GM12878 (cell line): ENCODE measurements around the gene PRKCE. TPM values are rescaled to one million over a fixed set of nuclear protein-coding genes. Genes with fewer than 3 reads are reported as not detected.

ENCODE experiments used
- ATAC-seq: fragments of 200-7000 bp; cut with Tn5 transposase; 3 replicates; pipeline ENCODE4 v1.9.1; 2020; ENCODE audit warnings: mild to moderate bottlenecking, moderate library complexity
- BruUV-seq: library from RNA; stranded (reverse); fragments of 400-500 nt; replicated peaks from 2 replicates; lab custom pipeline; 2021; lab: Mats Ljungman, UMichigan
- CTCF ChIA-PET: fragments of 300-600 bp; sonication (Branson Sonifier 250); formaldehyde crosslinking; extraction: SDS; loops from one replicate; lab custom pipeline; 2021; ENCODE audit warnings: inconsistent platforms; lab: Yijun Ruan, JAX
- POLR2A ChIA-PET: fragments of 350-600 bp; formaldehyde crosslinking; extraction: SDS; loops from one replicate; lab custom pipeline; 2021; ENCODE audit warnings: inconsistent platforms; lab: Charles Lee
- RAD21 ChIA-PET: fragments of 300-600 bp; sonication (Branson Sonifier 250); formaldehyde crosslinking; loops from one replicate; lab custom pipeline; 2023; ENCODE audit warnings: antibody characterized with exemption; ENCODE audit not compliant: unreplicated experiment; lab: Charles Lee
- SMC1A ChIA-PET: fragments of 300-600 bp; sonication (Branson Sonifier 250); formaldehyde crosslinking; loops from one replicate; lab custom pipeline; 2023; ENCODE audit not compliant: unreplicated experiment, uncharacterized antibody; lab: Charles Lee
- DNase-seq: peaks from one replicate; pipeline ENCODE4 v3.0.0-alpha.2; 2011; ENCODE audit warnings: low read depth, low spot score
- FAIRE-seq: peaks from 3 replicates; lab custom pipeline; 2011; peaks lifted over from hg19 to GRCh38; lab: Jason Lieb, UNC
- H2AFZ ChIP-seq: 2 replicates; pipeline ENCODE4 v1.6.0; 2011; ENCODE audit warnings: low read depth, low read length, control low read depth; ENCODE audit not compliant: control insufficient read depth
- H3K27ac ChIP-seq: 2 replicates; pipeline ENCODE4 v1.5.1; 2011; ENCODE audit warnings: control low read depth; ENCODE audit not compliant: control insufficient read depth, insufficient read depth
- H3K27me3 ChIP-seq, 2 experiments: replicated peaks in 1 of 2; 2 replicates each; pipeline versions ENCODE4 v1.6.0 to v1.6.1; 2011; ENCODE audit warnings: low read length in 1 of 2; ENCODE audit not compliant: control insufficient read depth in 2 of 2, insufficient read depth in 2 of 2
- H3K36me3 ChIP-seq, 2 experiments: 2 replicates each; pipeline ENCODE4 v1.5.1; 2011; ENCODE audit warnings: low read length in 1 of 2; ENCODE audit not compliant: control insufficient read depth in 2 of 2, insufficient read depth in 2 of 2
- H3K4me1 ChIP-seq: 2 replicates; pipeline ENCODE4 v1.6.1; 2011; ENCODE audit warnings: mild to moderate bottlenecking, low read length, moderate library complexity, mixed read lengths; ENCODE audit not compliant: control insufficient read depth, insufficient read depth
- H3K4me2 ChIP-seq: 2 replicates; pipeline ENCODE4 v1.6.0; 2011; ENCODE audit warnings: control low read depth; ENCODE audit not compliant: control insufficient read depth, insufficient read depth
- H3K4me3 ChIP-seq: fragments of 200-600 bp; sonication (generic); 2 replicates; pipeline ENCODE4 v1.5.1; 2016
- H3K79me2 ChIP-seq: 2 replicates; pipeline ENCODE4 v1.6.0; 2011; ENCODE audit warnings: low read length; ENCODE audit not compliant: control insufficient read depth, insufficient read depth
- H3K9ac ChIP-seq: 2 replicates; pipeline ENCODE4 v1.8.0; 2011; ENCODE audit warnings: low read length, control low read depth, mixed read lengths; ENCODE audit not compliant: control insufficient read depth, insufficient read depth
- H3K9me3 ChIP-seq: replicated peaks from 3 replicates; pipeline ENCODE4 v1.5.1; 2011; ENCODE audit warnings: mild to moderate bottlenecking, low read length; ENCODE audit not compliant: control insufficient read depth, insufficient read depth
- H4K20me1 ChIP-seq: 2 replicates; pipeline ENCODE4 v1.6.0; 2011; ENCODE audit not compliant: control insufficient read depth, insufficient read depth
- CHD1 ChIP-seq: IDR thresholded peaks from 2 replicates; pipeline ENCODE4 v1.6.1; 2012; ENCODE audit warnings: low read depth, low read length, improper control_type of control experiment
- MXI1 ChIP-seq: fragments of 150-350 bp; IDR thresholded peaks from 2 replicates; pipeline ENCODE4 v1.6.1; 2011; ENCODE audit warnings: low read depth, mild to moderate bottlenecking, inconsistent platforms, low read length, improper control_type of control experiment
- SIX5 ChIP-seq: IDR thresholded peaks from 2 replicates; pipeline ENCODE4 v1.6.1; 2011; ENCODE audit warnings: mild to moderate bottlenecking, low read depth, low read length, moderate library complexity; ENCODE audit not compliant: severe bottlenecking
- TARDBP ChIP-seq: IDR thresholded peaks from 2 replicates; pipeline ENCODE4 v1.6.1; 2016; ENCODE audit warnings: borderline replicate concordance
- TCF7 ChIP-seq: IDR thresholded peaks from 2 replicates; pipeline ENCODE4 v1.6.1; 2014; ENCODE audit warnings: antibody characterized with exemption, borderline replicate concordance
- ZNF24 ChIP-seq: fragments of 450-650 bp; IDR thresholded peaks from 2 replicates; pipeline ENCODE4 v1.6.1; 2017; ENCODE audit warnings: antibody characterized with exemption, mild to moderate bottlenecking
- WGBS: methylation state at CpG from one replicate; pipeline ENCODE4 v1.1.6; 2016; ENCODE audit warnings: low lambda C conversion rate; ENCODE audit not compliant: insufficient replicate concordance, insufficient coverage; ENCODE audit errors: missing lambda C conversion rate; 5-methylcytosine and 5-hydroxymethylcytosine counted together
- in situ Hi-C: fragments of 300-500 bp; cut with MboI; formaldehyde crosslinking; loops from 9 replicates; pipeline ENCODE4 v1.14.3; 2018; ENCODE audit warnings: mixed read lengths
- intact Hi-C: fragments of 100-400 bp; cut with micrococcal nuclease; formaldehyde crosslinking; loops from one replicate; pipeline ENCODE4 v1.14.2; 2022; ENCODE audit not compliant: unreplicated experiment
- polyA plus RNA-seq, 11 experiments: library from polyadenylated mRNA; depleted of rRNA in 4 of 11; unstranded in 6 of 11; stranded (reverse) in 5 of 11; fragments of >200 nt; fragmentation: Nextera tagmentation in 4 of 11; fragmentation: Illumina TruSeq in 1 of 11; extraction: Ambion mirVana in 4 of 11; extraction: Trizol in 1 of 11; gene quantifications; 1 replicate in 1 of 11; 2 replicates in 10 of 11; pipeline versions ENCODE4 v1.2.1 to v1.2.3, GENCODE V29; 2011 to 2016; ENCODE audit warnings: inconsistent platforms in 2 of 11, missing spikeins in 2 of 11, low read depth in 1 of 11
- total RNA-seq, 4 experiments: library from RNA; depleted of rRNA in 3 of 4; stranded (reverse); fragments of >200 nt in 3 of 4; fragmentation: Illumina TruSeq in 1 of 4; extraction: Trizol in 1 of 4; gene quantifications; 2 replicates each; pipeline versions ENCODE4 v1.2.1 to v1.2.3, GENCODE V29; 2013 to 2021
- TF ChIP-seq, protein P1 (sequence below): IDR thresholded peaks from 2 replicates; pipeline ENCODE4 v1.6.1; 2012; ENCODE audit warnings: mild to moderate bottlenecking, low read depth, low read length
- TF ChIP-seq, protein P2 (sequence below): fragments of 450-650 bp; IDR thresholded peaks from 2 replicates; pipeline ENCODE4 v1.6.1; 2017; ENCODE audit warnings: mild to moderate bottlenecking
- TF ChIP-seq, protein P3 (sequence below): fragments of 450-650 bp; IDR thresholded peaks from 2 replicates; pipeline ENCODE4 v1.6.1; 2014; ENCODE audit warnings: mild to moderate bottlenecking
- TF ChIP-seq, protein P4 (sequence below): fragments of 450-650 bp; IDR thresholded peaks from 2 replicates; pipeline ENCODE4 v1.6.1; 2017; ENCODE audit warnings: antibody characterized with exemption, mild to moderate bottlenecking, moderate library complexity
- TF ChIP-seq, protein P5 (sequence below): fragments of 450-650 bp; formaldehyde crosslinking; IDR thresholded peaks from 2 replicates; pipeline ENCODE4 v1.4.0; 2022; ENCODE audit warnings: mild to moderate bottlenecking, moderate library complexity

PRKCE gene
- total and polyA plus RNA-seq, 10 of the 15 experiments (the other 5 are each of a cell fraction or from before 2014, with no cell fraction given), result 2.6 to 28.2 (median 11.3) TPM

DNA sequence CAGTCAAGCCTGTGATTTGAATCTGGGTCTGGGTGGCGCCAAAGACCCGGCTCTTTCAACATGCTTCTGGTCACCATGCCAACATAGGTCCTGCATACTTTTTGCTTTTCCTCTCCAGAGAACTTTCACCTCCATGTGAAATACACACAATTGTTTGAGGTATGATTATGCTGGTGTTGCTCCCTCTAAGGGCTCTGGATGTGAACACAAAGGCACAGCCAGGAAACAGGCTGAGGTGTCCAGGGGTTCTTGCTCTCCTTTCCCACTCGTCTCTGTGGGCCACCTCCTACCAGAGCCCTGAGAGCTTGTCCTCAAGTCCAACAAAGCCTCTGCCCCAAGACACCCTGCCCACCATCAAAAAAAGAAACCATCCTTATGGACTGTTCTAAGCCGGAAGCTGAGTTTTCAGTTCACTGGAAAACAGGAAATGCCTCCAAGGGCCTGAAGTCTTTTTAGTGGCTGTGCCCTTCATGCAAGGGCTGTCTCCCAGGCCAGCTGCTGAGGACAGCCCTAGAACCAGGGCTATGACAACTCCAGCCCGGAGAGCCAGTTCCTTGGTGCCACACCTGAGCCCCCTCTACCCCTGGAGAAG is 545.5 kb downstream of the PRKCE start:
- Histone ChIP-seq H3K4me3 (no peak overlapping the region), H3K9me3 (no peaks in the 10 kb centered on the region; the same call in 2 of the 3 replicates), H2AFZ (no peak overlapping the region), H3K4me2 (no peak overlapping the region), H3K27ac (no peak overlapping the region), H3K4me1 (peaks cover 3% of the 10 kb centered on the region), H3K36me3 (no peaks in the 10 kb centered on the region), H3K79me2 (no peaks in the 10 kb centered on the region), H3K27me3 (no peaks in the 10 kb centered on the region), H3K9ac (no peak overlapping the region), H4K20me1 (no peaks in the 10 kb centered on the region)
- CTCF ChIA-PET, result no interaction called here
- in situ Hi-C loops (no loop called here), intact Hi-C loops (no loop called here)
- FAIRE-seq (no peak), DNase-seq (no peak), ATAC-seq (no peak)
- WGBS, result 50% methylated on average over 5 of the region's 5 CpGs
- POLR2A ChIA-PET, result no interaction called here
- RAD21 ChIA-PET, result no interaction called here
- SMC1A ChIA-PET, result no interaction called here
- no TSS peak for BruUV-seq
- TF ChIP-seq, protein P1, sequence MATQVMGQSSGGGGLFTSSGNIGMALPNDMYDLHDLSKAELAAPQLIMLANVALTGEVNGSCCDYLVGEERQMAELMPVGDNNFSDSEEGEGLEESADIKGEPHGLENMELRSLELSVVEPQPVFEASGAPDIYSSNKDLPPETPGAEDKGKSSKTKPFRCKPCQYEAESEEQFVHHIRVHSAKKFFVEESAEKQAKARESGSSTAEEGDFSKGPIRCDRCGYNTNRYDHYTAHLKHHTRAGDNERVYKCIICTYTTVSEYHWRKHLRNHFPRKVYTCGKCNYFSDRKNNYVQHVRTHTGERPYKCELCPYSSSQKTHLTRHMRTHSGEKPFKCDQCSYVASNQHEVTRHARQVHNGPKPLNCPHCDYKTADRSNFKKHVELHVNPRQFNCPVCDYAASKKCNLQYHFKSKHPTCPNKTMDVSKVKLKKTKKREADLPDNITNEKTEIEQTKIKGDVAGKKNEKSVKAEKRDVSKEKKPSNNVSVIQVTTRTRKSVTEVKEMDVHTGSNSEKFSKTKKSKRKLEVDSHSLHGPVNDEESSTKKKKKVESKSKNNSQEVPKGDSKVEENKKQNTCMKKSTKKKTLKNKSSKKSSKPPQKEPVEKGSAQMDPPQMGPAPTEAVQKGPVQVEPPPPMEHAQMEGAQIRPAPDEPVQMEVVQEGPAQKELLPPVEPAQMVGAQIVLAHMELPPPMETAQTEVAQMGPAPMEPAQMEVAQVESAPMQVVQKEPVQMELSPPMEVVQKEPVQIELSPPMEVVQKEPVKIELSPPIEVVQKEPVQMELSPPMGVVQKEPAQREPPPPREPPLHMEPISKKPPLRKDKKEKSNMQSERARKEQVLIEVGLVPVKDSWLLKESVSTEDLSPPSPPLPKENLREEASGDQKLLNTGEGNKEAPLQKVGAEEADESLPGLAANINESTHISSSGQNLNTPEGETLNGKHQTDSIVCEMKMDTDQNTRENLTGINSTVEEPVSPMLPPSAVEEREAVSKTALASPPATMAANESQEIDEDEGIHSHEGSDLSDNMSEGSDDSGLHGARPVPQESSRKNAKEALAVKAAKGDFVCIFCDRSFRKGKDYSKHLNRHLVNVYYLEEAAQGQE, result no peak
- TF ChIP-seq TCF7 (no peak), TARDBP (no peak), CHD1 (no peak), SIX5 (no peak), MXI1 (no peak), ZNF24 (no peak)
- TF ChIP-seq, protein P2, sequence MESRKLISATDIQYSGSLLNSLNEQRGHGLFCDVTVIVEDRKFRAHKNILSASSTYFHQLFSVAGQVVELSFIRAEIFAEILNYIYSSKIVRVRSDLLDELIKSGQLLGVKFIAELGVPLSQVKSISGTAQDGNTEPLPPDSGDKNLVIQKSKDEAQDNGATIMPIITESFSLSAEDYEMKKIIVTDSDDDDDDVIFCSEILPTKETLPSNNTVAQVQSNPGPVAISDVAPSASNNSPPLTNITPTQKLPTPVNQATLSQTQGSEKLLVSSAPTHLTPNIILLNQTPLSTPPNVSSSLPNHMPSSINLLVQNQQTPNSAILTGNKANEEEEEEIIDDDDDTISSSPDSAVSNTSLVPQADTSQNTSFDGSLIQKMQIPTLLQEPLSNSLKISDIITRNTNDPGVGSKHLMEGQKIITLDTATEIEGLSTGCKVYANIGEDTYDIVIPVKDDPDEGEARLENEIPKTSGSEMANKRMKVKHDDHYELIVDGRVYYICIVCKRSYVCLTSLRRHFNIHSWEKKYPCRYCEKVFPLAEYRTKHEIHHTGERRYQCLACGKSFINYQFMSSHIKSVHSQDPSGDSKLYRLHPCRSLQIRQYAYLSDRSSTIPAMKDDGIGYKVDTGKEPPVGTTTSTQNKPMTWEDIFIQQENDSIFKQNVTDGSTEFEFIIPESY, result no peak
- TF ChIP-seq, protein P3, sequence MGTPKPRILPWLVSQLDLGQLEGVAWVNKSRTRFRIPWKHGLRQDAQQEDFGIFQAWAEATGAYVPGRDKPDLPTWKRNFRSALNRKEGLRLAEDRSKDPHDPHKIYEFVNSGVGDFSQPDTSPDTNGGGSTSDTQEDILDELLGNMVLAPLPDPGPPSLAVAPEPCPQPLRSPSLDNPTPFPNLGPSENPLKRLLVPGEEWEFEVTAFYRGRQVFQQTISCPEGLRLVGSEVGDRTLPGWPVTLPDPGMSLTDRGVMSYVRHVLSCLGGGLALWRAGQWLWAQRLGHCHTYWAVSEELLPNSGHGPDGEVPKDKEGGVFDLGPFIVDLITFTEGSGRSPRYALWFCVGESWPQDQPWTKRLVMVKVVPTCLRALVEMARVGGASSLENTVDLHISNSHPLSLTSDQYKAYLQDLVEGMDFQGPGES, result no peak
- TF ChIP-seq, protein P4, sequence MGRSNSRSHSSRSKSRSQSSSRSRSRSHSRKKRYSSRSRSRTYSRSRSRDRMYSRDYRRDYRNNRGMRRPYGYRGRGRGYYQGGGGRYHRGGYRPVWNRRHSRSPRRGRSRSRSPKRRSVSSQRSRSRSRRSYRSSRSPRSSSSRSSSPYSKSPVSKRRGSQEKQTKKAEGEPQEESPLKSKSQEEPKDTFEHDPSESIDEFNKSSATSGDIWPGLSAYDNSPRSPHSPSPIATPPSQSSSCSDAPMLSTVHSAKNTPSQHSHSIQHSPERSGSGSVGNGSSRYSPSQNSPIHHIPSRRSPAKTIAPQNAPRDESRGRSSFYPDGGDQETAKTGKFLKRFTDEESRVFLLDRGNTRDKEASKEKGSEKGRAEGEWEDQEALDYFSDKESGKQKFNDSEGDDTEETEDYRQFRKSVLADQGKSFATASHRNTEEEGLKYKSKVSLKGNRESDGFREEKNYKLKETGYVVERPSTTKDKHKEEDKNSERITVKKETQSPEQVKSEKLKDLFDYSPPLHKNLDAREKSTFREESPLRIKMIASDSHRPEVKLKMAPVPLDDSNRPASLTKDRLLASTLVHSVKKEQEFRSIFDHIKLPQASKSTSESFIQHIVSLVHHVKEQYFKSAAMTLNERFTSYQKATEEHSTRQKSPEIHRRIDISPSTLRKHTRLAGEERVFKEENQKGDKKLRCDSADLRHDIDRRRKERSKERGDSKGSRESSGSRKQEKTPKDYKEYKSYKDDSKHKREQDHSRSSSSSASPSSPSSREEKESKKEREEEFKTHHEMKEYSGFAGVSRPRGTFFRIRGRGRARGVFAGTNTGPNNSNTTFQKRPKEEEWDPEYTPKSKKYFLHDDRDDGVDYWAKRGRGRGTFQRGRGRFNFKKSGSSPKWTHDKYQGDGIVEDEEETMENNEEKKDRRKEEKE, result no peak
- TF ChIP-seq, protein P5, sequence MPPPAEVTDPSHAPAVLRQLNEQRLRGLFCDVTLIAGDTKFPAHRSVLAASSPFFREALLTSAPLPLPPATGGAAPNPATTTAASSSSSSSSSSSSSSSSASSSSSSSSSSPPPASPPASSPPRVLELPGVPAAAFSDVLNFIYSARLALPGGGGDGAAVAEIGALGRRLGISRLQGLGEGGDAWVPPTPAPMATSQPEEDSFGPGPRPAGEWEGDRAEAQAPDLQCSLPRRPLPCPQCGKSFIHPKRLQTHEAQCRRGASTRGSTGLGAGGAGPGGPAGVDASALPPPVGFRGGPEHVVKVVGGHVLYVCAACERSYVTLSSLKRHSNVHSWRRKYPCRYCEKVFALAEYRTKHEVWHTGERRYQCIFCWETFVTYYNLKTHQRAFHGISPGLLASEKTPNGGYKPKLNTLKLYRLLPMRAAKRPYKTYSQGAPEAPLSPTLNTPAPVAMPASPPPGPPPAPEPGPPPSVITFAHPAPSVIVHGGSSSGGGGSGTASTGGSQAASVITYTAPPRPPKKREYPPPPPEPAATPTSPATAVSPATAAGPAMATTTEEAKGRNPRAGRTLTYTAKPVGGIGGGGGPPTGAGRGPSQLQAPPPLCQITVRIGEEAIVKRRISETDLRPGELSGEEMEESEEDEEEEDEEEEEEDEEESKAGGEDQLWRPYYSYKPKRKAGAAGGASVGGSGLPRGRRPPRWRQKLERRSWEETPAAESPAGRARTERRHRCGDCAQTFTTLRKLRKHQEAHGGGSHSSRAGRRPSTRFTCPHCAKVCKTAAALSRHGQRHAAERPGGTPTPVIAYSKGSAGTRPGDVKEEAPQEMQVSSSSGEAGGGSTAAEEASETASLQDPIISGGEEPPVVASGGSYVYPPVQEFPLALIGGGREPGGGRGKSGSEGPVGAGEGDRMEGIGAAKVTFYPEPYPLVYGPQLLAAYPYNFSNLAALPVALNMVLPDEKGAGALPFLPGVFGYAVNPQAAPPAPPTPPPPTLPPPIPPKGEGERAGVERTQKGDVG (CRISPR knock-in tag), result no peak
